ENCODE data around the gene NBPF15. TPM values are rescaled to one million over a fixed set of nuclear protein-coding genes. Genes with fewer than 3 reads are reported as not detected.
"Not testable (repeated sequence)": the region's sequence is repeated elsewhere in the genome, so short reads cannot be mapped to it uniquely, and the experiment has no call there.

The NBPF15 gene

GRCh38 chr1:144412068-144412471, 49.4 kb downstream of the NBPF15 start:
- H3K9ac ChIP-seq (ENCODE audit: low read depth, low read length, poor library complexity); H2BK15ac ChIP-seq (ENCODE audit: low read length); H4K8ac ChIP-seq (ENCODE audit: low read depth, low read length); H3K4ac ChIP-seq (ENCODE audit: low read length); H4K91ac ChIP-seq (ENCODE audit: low read depth, low read length, poor library complexity); H2AK5ac ChIP-seq (ENCODE audit: low read depth, low read length); H3K27me3 ChIP-seq (ENCODE audit: control insufficient read depth in 3 of 3, insufficient read depth in 3 of 3, low read depth in 1 of 3, low read length in 3 of 3); H2BK12ac ChIP-seq (ENCODE audit: low read length); H2BK5ac ChIP-seq (ENCODE audit: low read length); H3K4me3 ChIP-seq (ENCODE audit: low read length in 2 of 2); H3K9me3 ChIP-seq (replicated peaks in 1 of 2; ENCODE audit: control insufficient read depth in 2 of 2, insufficient read depth in 1 of 2, low read depth in 1 of 2, low read length in 2 of 2); H3K4me1 ChIP-seq (ENCODE audit: control insufficient read depth in 2 of 2, insufficient read depth in 1 of 2, low read depth in 1 of 2, low read length in 2 of 2); H3K14ac ChIP-seq (ENCODE audit: low read length); H2BK120ac ChIP-seq (ENCODE audit: low read depth, low read length); H3K18ac ChIP-seq (ENCODE audit: low read length); H3K36me3 ChIP-seq (replicated peaks in 1 of 2; ENCODE audit: control insufficient read depth in 2 of 2, insufficient read depth in 2 of 2, low read length in 2 of 2); H3K27ac ChIP-seq (replicated peaks; ENCODE audit: low read length); H3K79me1 ChIP-seq (ENCODE audit: low read depth, low read length): not testable (repeated sequence)
- peak overlapping the region; percentile 100 for H3K23ac ChIP-seq (ENCODE audit: low read depth, low read length, poor library complexity)
- H3K4me2 ChIP-seq (ENCODE audit: insufficient read depth, low read length, poor library complexity, severe bottlenecking), result peak overlapping the region; percentile 11
- DNase-seq (ENCODE audit: low spot score), result peak; percentile 29
- no CpG with 5 or more reads among the region's 23 CpGs for WGBS, 2 donors (ENCODE audit: extremely low coverage in 2 of 2, insufficient read length in 2 of 2, insufficient replicate concordance in 1 of 2)
- H2AFZ ChIP-seq (ENCODE audit: low read length), result peak overlapping the region; percentile 53

GRCh38 chr1:144402807-144403206, 58.7 kb downstream of the NBPF15 start:
- H3K36me3 ChIP-seq (replicated peaks in 1 of 2; ENCODE audit: control insufficient read depth in 2 of 2, insufficient read depth in 2 of 2, low read length in 2 of 2); H2AK5ac ChIP-seq (ENCODE audit: low read depth, low read length); H3K14ac ChIP-seq (ENCODE audit: low read length); H2AFZ ChIP-seq (ENCODE audit: low read length); H3K27me3 ChIP-seq (ENCODE audit: control insufficient read depth in 3 of 3, insufficient read depth in 3 of 3, low read depth in 1 of 3, low read length in 3 of 3); H3K27ac ChIP-seq (replicated peaks; ENCODE audit: low read length); H4K8ac ChIP-seq (ENCODE audit: low read depth, low read length); H2BK12ac ChIP-seq (ENCODE audit: low read length); H3K9ac ChIP-seq (ENCODE audit: low read depth, low read length, poor library complexity); H3K4me3 ChIP-seq (ENCODE audit: low read length in 2 of 2); DNase-seq (ENCODE audit: low spot score); H3K18ac ChIP-seq (ENCODE audit: low read length); H3K4me2 ChIP-seq (ENCODE audit: insufficient read depth, low read length, poor library complexity, severe bottlenecking); H4K91ac ChIP-seq (ENCODE audit: low read depth, low read length, poor library complexity); H2BK120ac ChIP-seq (ENCODE audit: low read depth, low read length); H3K4ac ChIP-seq (ENCODE audit: low read length); H3K9me3 ChIP-seq (replicated peaks in 1 of 2; ENCODE audit: control insufficient read depth in 2 of 2, insufficient read depth in 1 of 2, low read depth in 1 of 2, low read length in 2 of 2); H3K79me1 ChIP-seq (ENCODE audit: low read depth, low read length); H3K4me1 ChIP-seq (ENCODE audit: control insufficient read depth in 2 of 2, insufficient read depth in 1 of 2, low read depth in 1 of 2, low read length in 2 of 2); H2BK15ac ChIP-seq (ENCODE audit: low read length); H3K23ac ChIP-seq (ENCODE audit: low read depth, low read length, poor library complexity); H2BK5ac ChIP-seq (ENCODE audit: low read length): not testable (repeated sequence)
- WGBS, 2 donors (ENCODE audit: extremely low coverage in 2 of 2, insufficient read length in 2 of 2, insufficient replicate concordance in 1 of 2), result no CpG with 5 or more reads among the region's 5 CpGs

- not testable (repeated sequence) for H3K4me1 ChIP-seq (ENCODE audit: control insufficient read depth in 2 of 2, insufficient read depth in 1 of 2, low read depth in 1 of 2, low read length in 2 of 2); H3K9me3 ChIP-seq (replicated peaks in 1 of 2; ENCODE audit: control insufficient read depth in 2 of 2, insufficient read depth in 1 of 2, low read depth in 1 of 2, low read length in 2 of 2); H3K23ac ChIP-seq (ENCODE audit: low read depth, low read length, poor library complexity); H3K4me2 ChIP-seq (ENCODE audit: insufficient read depth, low read length, poor library complexity, severe bottlenecking); H2BK120ac ChIP-seq (ENCODE audit: low read depth, low read length); H3K27ac ChIP-seq (replicated peaks; ENCODE audit: low read length); H3K18ac ChIP-seq (ENCODE audit: low read length); H2AFZ ChIP-seq (ENCODE audit: low read length); H2BK12ac ChIP-seq (ENCODE audit: low read length); H4K8ac ChIP-seq (ENCODE audit: low read depth, low read length); H3K14ac ChIP-seq (ENCODE audit: low read length); H3K79me1 ChIP-seq (ENCODE audit: low read depth, low read length); H3K4ac ChIP-seq (ENCODE audit: low read length); H3K36me3 ChIP-seq (replicated peaks in 1 of 2; ENCODE audit: control insufficient read depth in 2 of 2, insufficient read depth in 2 of 2, low read length in 2 of 2); H3K4me3 ChIP-seq (ENCODE audit: low read length in 2 of 2); H3K27me3 ChIP-seq (ENCODE audit: control insufficient read depth in 3 of 3, insufficient read depth in 3 of 3, low read depth in 1 of 3, low read length in 3 of 3); H4K91ac ChIP-seq (ENCODE audit: low read depth, low read length, poor library complexity); H2BK5ac ChIP-seq (ENCODE audit: low read length); H2AK5ac ChIP-seq (ENCODE audit: low read depth, low read length); H2BK15ac ChIP-seq (ENCODE audit: low read length); H3K9ac ChIP-seq (ENCODE audit: low read depth, low read length, poor library complexity); DNase-seq (ENCODE audit: low spot score)
- WGBS, 2 donors (ENCODE audit: extremely low coverage in 2 of 2, insufficient read length in 2 of 2, insufficient replicate concordance in 1 of 2), result no CpG with 5 or more reads among the region's 3 CpGs
Measured at GRCh38 chr1:144371651-144372050, 89.8 kb downstream of the NBPF15 start.

Small RNA genes lying within 50 kb of the gene (small RNA-seq; reads per million reads assigned to genes)
- gene AC246785.4 (ENCODE audit: insufficient read depth), result not detected
- gene RNVU1-15 (ENCODE audit: insufficient read depth), result 20.1 reads per million, percentile 80 among the genes with 10 or more reads in this experiment
